Measurements from ENCODE around the gene CLRN3.

Gene CLRN3

GRCh38 chr10:127875449-127875765 is 17.3 kb downstream of the CLRN3 start:
- TF ChIP-seq CTCF (IDR thresholded peaks at IDR 0.05; ENCODE audit: borderline replicate concordance, insufficient read depth, low read depth, low read length): no peak
- no peak overlapping the region for H3K4me3 ChIP-seq (ENCODE audit: low read depth, low read length)

- H3K4me3 ChIP-seq (ENCODE audit: low read depth, low read length): no peak overlapping the region
- TF ChIP-seq CTCF (IDR thresholded peaks at IDR 0.05; ENCODE audit: borderline replicate concordance, insufficient read depth, low read depth, low read length): no peak
Measured at GRCh38 chr10:127874671-127875448, 17.9 kb downstream of the CLRN3 start.

GRCh38 chr10:127873901-127874470 is 18.8 kb downstream of the CLRN3 start:
- no peak overlapping the region for H3K4me3 ChIP-seq (ENCODE audit: low read depth, low read length)
- no peak for TF ChIP-seq CTCF (IDR thresholded peaks at IDR 0.05; ENCODE audit: borderline replicate concordance, insufficient read depth, low read depth, low read length)

GRCh38 chr10:127872871-127873600 is 19.7 kb downstream of the CLRN3 start:
- TF ChIP-seq CTCF (IDR thresholded peaks at IDR 0.05; ENCODE audit: borderline replicate concordance, insufficient read depth, low read depth, low read length): no peak
- no peak overlapping the region for H3K4me3 ChIP-seq (ENCODE audit: low read depth, low read length)

DNA sequence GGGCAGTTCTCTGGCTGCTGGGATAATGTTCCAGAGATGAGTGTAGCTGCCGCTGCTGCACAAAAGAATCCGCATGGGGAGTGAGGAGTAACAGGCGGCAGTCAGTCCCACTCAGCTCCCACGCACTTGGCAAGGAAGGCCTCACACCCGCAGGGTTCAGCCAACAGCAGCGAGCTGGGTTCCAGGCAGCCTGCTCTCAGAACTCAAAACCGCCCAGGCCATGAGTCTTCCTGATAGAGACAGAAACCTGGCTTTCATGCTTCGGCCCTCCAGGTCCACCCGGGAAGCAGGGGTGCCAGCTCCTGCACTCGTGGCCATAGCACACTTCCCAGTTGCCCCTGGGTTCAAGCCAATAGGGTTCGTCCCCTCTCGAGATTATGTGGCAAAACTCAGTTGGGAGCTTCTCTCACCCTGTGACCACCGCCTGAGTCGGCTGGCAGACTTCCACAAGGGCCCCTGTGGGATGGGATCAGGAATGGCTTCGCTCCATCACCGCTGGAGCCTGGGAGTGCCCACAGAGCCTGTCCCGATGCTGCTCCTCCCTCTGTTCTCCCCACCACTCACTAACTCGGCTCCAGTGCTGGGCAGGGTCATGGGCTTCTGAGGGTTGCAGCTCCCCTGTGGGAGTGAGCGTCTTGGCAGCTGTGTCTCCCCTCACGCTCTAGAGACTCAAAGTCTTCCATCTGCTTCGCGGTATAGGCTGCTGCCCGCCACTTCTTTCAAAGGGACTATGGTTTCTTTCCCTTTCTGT is 20.6 kb downstream of the CLRN3 start:
- TF ChIP-seq CTCF (IDR thresholded peaks at IDR 0.05; ENCODE audit: borderline replicate concordance, insufficient read depth, low read depth, low read length): no peak
- H3K4me3 ChIP-seq (ENCODE audit: low read depth, low read length): no peak overlapping the region

GRCh38 chr10:127871631-127872010 is 21.1 kb downstream of the CLRN3 start:
- no peak for TF ChIP-seq CTCF (IDR thresholded peaks at IDR 0.05; ENCODE audit: borderline replicate concordance, insufficient read depth, low read depth, low read length)
- no peak overlapping the region for H3K4me3 ChIP-seq (ENCODE audit: low read depth, low read length)

All from GM12875 (cell line).